DND-41 (cell line): ENCODE data around the gene EXOC1.

Source experiments
- ATAC-seq: fragments of 200-7000 bp; cut with Tn5 transposase; 3 replicates; pipeline ENCODE4 v1.9.1; 2021; ENCODE audit warnings: low read depth; ENCODE audit not compliant: insufficient read depth
- DNase-seq: peaks from one replicate; pipeline ENCODE4 v3.0.0-alpha.2; 2020
- H2AFZ ChIP-seq: 2 replicates; pipeline ENCODE4 v1.6.0; 2012; ENCODE audit warnings: low read depth, low read length
- H3K27ac ChIP-seq: 2 replicates; pipeline ENCODE4 v1.5.1; 2012; ENCODE audit warnings: low read length, inconsistent platforms
- H3K27me3 ChIP-seq: fragments of 200-600 bp; sonication (generic); 2 replicates; pipeline ENCODE4 v1.6.0; 2012; ENCODE audit warnings: low read length, mild to moderate bottlenecking, inconsistent platforms; ENCODE audit not compliant: insufficient read depth, poor library complexity
- H3K36me3 ChIP-seq: 2 replicates; pipeline ENCODE4 v1.5.1; 2012; ENCODE audit warnings: low read length, inconsistent platforms; ENCODE audit not compliant: insufficient read depth
- H3K4me1 ChIP-seq: 2 replicates; pipeline ENCODE4 v1.5.1; 2012; ENCODE audit warnings: mild to moderate bottlenecking, low read length; ENCODE audit not compliant: insufficient read depth
- H3K4me2 ChIP-seq: 2 replicates; pipeline ENCODE4 v1.6.0; 2012; ENCODE audit warnings: mild to moderate bottlenecking, moderate library complexity, low read length, inconsistent platforms; ENCODE audit not compliant: insufficient read depth
- H3K4me3 ChIP-seq, 2 experiments: fragments of 200-600 bp in 1 of 2; shearing (Covaris generic) in 1 of 2; 2 replicates each; pipeline ENCODE4 v1.5.1; 2012 to 2016; ENCODE audit warnings: inconsistent platforms in 2 of 2, low read length in 2 of 2, mild to moderate bottlenecking in 2 of 2, low read depth in 1 of 2, moderate library complexity in 1 of 2
- H3K79me2 ChIP-seq: 2 replicates; pipeline ENCODE4 v1.6.0; 2012; ENCODE audit warnings: low read length, inconsistent platforms; ENCODE audit not compliant: insufficient read depth
- H3K9ac ChIP-seq: 2 replicates; pipeline ENCODE4 v1.6.0; 2012; ENCODE audit warnings: low read depth, mild to moderate bottlenecking, inconsistent platforms, low read length, moderate library complexity
- H3K9me3 ChIP-seq: 2 replicates; pipeline ENCODE4 v1.5.1; 2012; ENCODE audit warnings: low read length, moderate library complexity, mild to moderate bottlenecking, inconsistent platforms; ENCODE audit not compliant: insufficient read depth, severe bottlenecking
- H4K20me1 ChIP-seq: 2 replicates; pipeline ENCODE4 v1.6.0; 2012; ENCODE audit warnings: low read length; ENCODE audit not compliant: insufficient read depth
- CTCF ChIP-seq: IDR thresholded peaks from 2 replicates; pipeline ENCODE4 v1.5.1; 2012; ENCODE audit warnings: borderline replicate concordance, low read length, moderate library complexity, mild to moderate bottlenecking; ENCODE audit not compliant: poor library complexity, severe bottlenecking; ENCODE audit errors: extremely low read depth
- EZH2 ChIP-seq: IDR thresholded peaks from 3 replicates; pipeline ENCODE4 v1.6.1; 2012; ENCODE audit warnings: borderline replicate concordance, low read depth, mild to moderate bottlenecking, moderate library complexity, low read length, inconsistent platforms; ENCODE audit not compliant: severe bottlenecking

The EXOC1 gene

GRCh38 chr4:55871299-55871800 is 17.9 kb downstream of the EXOC1 start:
- ATAC-seq: no peak
- no peak overlapping the region for H3K9ac ChIP-seq
- no peaks in the 10 kb centered on the region for H3K9me3 ChIP-seq
- no peaks in the 10 kb centered on the region for H3K79me2 ChIP-seq
- no peak overlapping the region for H3K4me2 ChIP-seq
- peaks cover 68% of the 10 kb centered on the region for H3K36me3 ChIP-seq
- H4K20me1 ChIP-seq: no peaks in the 10 kb centered on the region
- no peak overlapping the region for H3K27ac ChIP-seq
- no peak for DNase-seq
- TF ChIP-seq CTCF (no peak), EZH2 (no peak)
- no peak overlapping the region for H2AFZ ChIP-seq
- H3K4me1 ChIP-seq: no peaks in the 10 kb centered on the region
- no peak overlapping the region for H3K4me3 ChIP-seq
- H3K27me3 ChIP-seq: no peaks in the 10 kb centered on the region

- Histone ChIP-seq H3K36me3 (peaks cover 74% of the 10 kb centered on the region), H3K4me2 (no peak overlapping the region)
- ATAC-seq: no peak
Observed at GRCh38 chr4:55874831-55875230, 21.4 kb downstream of the EXOC1 start.

GRCh38 chr4:55876387-55876786 is 22.9 kb downstream of the EXOC1 start:
- Histone ChIP-seq H3K4me3 (no peak overlapping the region), H3K4me1 (no peaks in the 10 kb centered on the region), H3K36me3 (peaks cover 71% of the 10 kb centered on the region), H4K20me1 (no peaks in the 10 kb centered on the region), H3K9ac (no peak overlapping the region), H3K79me2 (no peaks in the 10 kb centered on the region), H3K27me3 (no peaks in the 10 kb centered on the region), H2AFZ (no peak overlapping the region), H3K4me2 (no peak overlapping the region), H3K9me3 (no peaks in the 10 kb centered on the region), H3K27ac (no peak overlapping the region)
- no peak for ATAC-seq
- TF ChIP-seq EZH2 (no peak), CTCF (no peak)
- no peak for DNase-seq

More at GRCh38 chr4:55874831-55875230, 21.4 kb downstream of the EXOC1 start:
- Histone ChIP-seq H3K27me3 (no peaks in the 10 kb centered on the region), H4K20me1 (no peaks in the 10 kb centered on the region), H3K79me2 (no peaks in the 10 kb centered on the region), H3K9ac (no peak overlapping the region), H3K27ac (no peak overlapping the region), H3K9me3 (no peaks in the 10 kb centered on the region), H3K4me3 (no peak overlapping the region), H3K4me1 (no peaks in the 10 kb centered on the region), H2AFZ (no peak overlapping the region)
- TF ChIP-seq CTCF (no peak), EZH2 (no peak)
- no peak for DNase-seq

- no peak overlapping the region for H2AFZ ChIP-seq
- no peak for TF ChIP-seq EZH2
- TF ChIP-seq CTCF: no peak
- no peak for ATAC-seq
- no peak for DNase-seq
- peaks cover 62% of the 10 kb centered on the region for H3K36me3 ChIP-seq
- no peaks in the 10 kb centered on the region for H3K27me3 ChIP-seq
- no peaks in the 10 kb centered on the region for H3K9me3 ChIP-seq
- no peak overlapping the region for H3K27ac ChIP-seq
- H4K20me1 ChIP-seq: no peaks in the 10 kb centered on the region
- no peak overlapping the region for H3K4me3 ChIP-seq
- H3K4me1 ChIP-seq: no peaks in the 10 kb centered on the region
- no peak overlapping the region for H3K4me2 ChIP-seq
- no peaks in the 10 kb centered on the region for H3K79me2 ChIP-seq
- no peak overlapping the region for H3K9ac ChIP-seq
Observed at GRCh38 chr4:55879224-55879623, 25.8 kb downstream of the EXOC1 start.
